K562 (cell line): ENCODE results near the gene SLC44A2. TPM values are rescaled to one million over a fixed set of nuclear protein-coding genes. Genes with fewer than 3 reads are reported as not detected.
A peak's percentile ranks its signal among the peaks of the same experiment; 100 is the strongest.

ENCODE experiments used
- ATAC-seq: fragments of 200-7000 bp; cut with Tn5 transposase; 3 replicates; pipeline ENCODE4 v1.9.1; 2020; ENCODE audit warnings: moderate library complexity
- BruUV-seq: library from RNA; stranded (reverse); fragments of 400-500 nt; replicated peaks from 2 replicates; lab custom pipeline; 2021; lab: Mats Ljungman, UMichigan
- CTCF ChIA-PET: fragments of 300-600 bp; formaldehyde crosslinking; extraction: SDS; loops from one replicate; lab custom pipeline; 2021; ENCODE audit warnings: low intra/inter-chr PET ratio; lab: Yijun Ruan, JAX
- POLR2A ChIA-PET: fragments of 300-600, 350-650 bp; sonication (Branson Sonifier 250); formaldehyde crosslinking; extraction: SDS; loops from one replicate; lab custom pipeline; 2021; ENCODE audit warnings: antibody characterized with exemption, inconsistent platforms; lab: Yijun Ruan, JAX
- DNase-seq, 4 experiments: peaks; one replicate each; pipeline versions ENCODE4 v3.0.0 to v3.0.0-alpha.2; 2011 to 2018; ENCODE audit warnings: low spot score in 3 of 4, mixed read lengths in 3 of 4; ENCODE audit errors: extremely low read depth in 1 of 4
- FAIRE-seq: peaks from 2 replicates; lab custom pipeline; 2011; peaks lifted over from hg19 to GRCh38; lab: Jason Lieb, UNC
- H2AFZ ChIP-seq: 2 replicates; pipeline ENCODE4 v1.6.0; 2011; ENCODE audit warnings: low read depth, low read length, control low read depth, inconsistent platforms
- H3K27ac ChIP-seq: fragments of 200-600 bp; 3 replicates; pipeline ENCODE4 v1.8.0; 2011; ENCODE audit warnings: low read depth, mild to moderate bottlenecking, control low read depth, inconsistent platforms, low read length, moderate library complexity, mixed read lengths; ENCODE audit errors: extremely low read depth
- H3K27me3 ChIP-seq, 2 experiments: fragments of 300-600 bp in 1 of 2; 2 replicates in 1 of 2; 3 replicates in 1 of 2; pipeline versions ENCODE4 v1.6.0 to v1.8.0; 2011; ENCODE audit warnings: inconsistent platforms in 2 of 2, low read length in 2 of 2, mild to moderate bottlenecking in 1 of 2, mixed read lengths in 1 of 2, moderate library complexity in 1 of 2; ENCODE audit not compliant: control insufficient read depth in 2 of 2, insufficient read depth in 2 of 2
- H3K36me3 ChIP-seq: fragments of 300-600 bp; 3 replicates; pipeline ENCODE4 v1.8.0; 2011; ENCODE audit warnings: mild to moderate bottlenecking, low read length, inconsistent platforms; ENCODE audit not compliant: control insufficient read depth, insufficient read depth
- H3K4me1 ChIP-seq, 2 experiments: fragments of 200-600 bp in 1 of 2; replicated peaks in 1 of 2; 2 replicates in 1 of 2; 3 replicates in 1 of 2; pipeline versions ENCODE4 v1.5.1 to v1.8.0; 2011; ENCODE audit warnings: inconsistent platforms in 2 of 2, low read length in 2 of 2, mild to moderate bottlenecking in 1 of 2, mixed read lengths in 1 of 2, moderate library complexity in 1 of 2; ENCODE audit not compliant: control insufficient read depth in 2 of 2, insufficient read depth in 2 of 2
- H3K4me2 ChIP-seq: 2 replicates; pipeline ENCODE4 v1.6.1; 2011; ENCODE audit warnings: low read length, control low read depth, inconsistent platforms, mixed read lengths; ENCODE audit not compliant: insufficient read depth
- H3K4me3 ChIP-seq: fragments of 200-600 bp; sonication (generic), shearing (Covaris generic); 2 replicates; pipeline ENCODE4 v1.5.1; 2016; ENCODE audit warnings: control low read depth, inconsistent platforms
- H3K79me2 ChIP-seq: fragments of 200-600 bp; 3 replicates; pipeline ENCODE4 v1.8.0; 2011; ENCODE audit warnings: low read length, inconsistent platforms; ENCODE audit not compliant: control insufficient read depth, insufficient read depth
- H3K9ac ChIP-seq, 2 experiments: 2 replicates each; pipeline versions ENCODE4 v1.6.0 to v1.6.1; 2011; ENCODE audit warnings: low read depth in 2 of 2, low read length in 2 of 2, control low read depth in 1 of 2, inconsistent platforms in 1 of 2, mild to moderate bottlenecking in 1 of 2, mixed read lengths in 1 of 2; ENCODE audit not compliant: insufficient read depth in 1 of 2
- H3K9me1 ChIP-seq: one replicate; pipeline ENCODE4 v1.6.0; 2011; ENCODE audit warnings: inconsistent platforms, mild to moderate bottlenecking, low read length, moderate library complexity; ENCODE audit not compliant: control insufficient read depth, insufficient read depth
- H3K9me3 ChIP-seq: replicated peaks from 2 replicates; pipeline ENCODE4 v1.5.1; 2011; ENCODE audit warnings: low read depth, low read length, inconsistent platforms; ENCODE audit not compliant: control insufficient read depth, insufficient read depth
- H4K20me1 ChIP-seq: replicated peaks from 2 replicates; pipeline ENCODE4 v1.6.1; 2011; ENCODE audit warnings: low read length, inconsistent platforms, mixed read lengths; ENCODE audit not compliant: control insufficient read depth, insufficient read depth
- ELF4 ChIP-seq: fragments of 450-650 bp; formaldehyde crosslinking; IDR thresholded peaks from 2 replicates; pipeline ENCODE4 v1.4.0; 2022; ENCODE audit warnings: missing genetic modification characterization
- KDM5B ChIP-seq: fragments of 200-600 bp; sonication (generic); IDR thresholded peaks from 2 replicates; pipeline ENCODE4 v1.6.1; 2012; ENCODE audit warnings: low read depth, mild to moderate bottlenecking, moderate library complexity, low read length, control low read depth, inconsistent platforms; ENCODE audit not compliant: insufficient replicate concordance
- NFATC3 ChIP-seq: fragments of 450-650 bp; IDR thresholded peaks from 2 replicates; pipeline ENCODE4 v1.6.1; 2017; ENCODE audit warnings: mild to moderate bottlenecking
- RBM22 ChIP-seq: fragments of 200-400 bp; formaldehyde crosslinking; IDR thresholded peaks from 2 replicates; pipeline ENCODE4 v1.6.1; 2018; ENCODE audit warnings: low read length, low read depth; ENCODE audit not compliant: poor library complexity, severe bottlenecking
- WGBS: fragments of 100-300 bp; shearing (Covaris generic); methylation state at CpG from one replicate; pipeline ENCODE4 v1.1.6; 2016; ENCODE audit warnings: low coverage, mixed read lengths; ENCODE audit not compliant: insufficient coverage; ENCODE audit errors: missing lambda C conversion rate; 5-methylcytosine and 5-hydroxymethylcytosine counted together
- in situ Hi-C: fragments of 300-500 bp; cut with MboI; formaldehyde crosslinking; loops from 4 replicates; pipeline ENCODE4 v1.15.0; 2018; ENCODE audit warnings: inconsistent platforms, mixed read lengths
- intact Hi-C: fragments of 100-400 bp; cut with micrococcal nuclease; formaldehyde crosslinking; loops from 2 replicates; pipeline ENCODE4 v1.14.2; 2022
- polyA plus RNA-seq, 8 experiments: library from polyadenylated mRNA; depleted of rRNA in 4 of 8; stranded (reverse) in 5 of 8; unstranded in 3 of 8; fragments of >200 nt; fragmentation: Nextera tagmentation in 2 of 8; fragmentation: Illumina TruSeq in 1 of 8; extraction: Ambion mirVana in 2 of 8; extraction: Trizol in 1 of 8; gene quantifications; 2 replicates each; pipeline versions ENCODE4 v1.2.1 to v1.2.3, GENCODE V29; 2011 to 2014; ENCODE audit warnings: inconsistent platforms in 1 of 8, missing spikeins in 1 of 8
- total RNA-seq, 7 experiments: library from RNA; depleted of rRNA in 6 of 7; stranded (reverse); fragments of >200 nt in 6 of 7; fragmentation: Illumina TruSeq in 2 of 7; extraction: Trizol in 2 of 7; gene quantifications; 2 replicates each; pipeline versions ENCODE4 v1.2.1 to v1.2.3, GENCODE V29; 2011 to 2021; ENCODE audit warnings: low replicate concordance in 1 of 7
- TF ChIP-seq, protein P1 (sequence below): IDR thresholded peaks from 2 replicates; pipeline ENCODE4 v1.6.1; 2012; ENCODE audit warnings: low read depth, low read length, improper control_type of control experiment, borderline replicate concordance

Gene SLC44A2
- total and polyA plus RNA-seq, 9 of the 15 experiments (the other 6 are each of a cell fraction or from before 2014, with no cell fraction given) = 1.1 to 34.2 (median 8.1) TPM

DNA sequence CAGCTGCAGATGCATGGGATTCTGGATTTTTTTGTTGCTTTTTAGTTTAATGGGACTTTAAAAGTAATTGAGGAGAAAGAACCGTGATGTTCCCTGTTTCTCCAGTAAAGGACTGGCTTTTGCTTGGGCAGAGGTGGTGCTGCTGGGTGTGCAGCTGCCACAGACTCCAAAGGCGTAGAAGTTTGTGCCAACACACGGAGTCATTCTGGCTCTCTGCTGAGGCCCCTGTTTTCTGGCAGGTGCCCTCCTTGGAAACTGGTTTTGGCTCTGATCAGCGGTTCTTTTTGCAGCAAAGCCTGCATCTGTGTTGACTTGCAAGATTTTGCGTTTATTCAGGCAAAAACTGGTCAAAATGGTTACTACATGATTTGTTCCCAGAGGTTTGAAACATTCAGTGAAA, 59.9 kb downstream of the SLC44A2 start (continued):
- TF ChIP-seq ELF4 = no peak
- TF ChIP-seq, all 486 proteins: peak for 0

DNA sequence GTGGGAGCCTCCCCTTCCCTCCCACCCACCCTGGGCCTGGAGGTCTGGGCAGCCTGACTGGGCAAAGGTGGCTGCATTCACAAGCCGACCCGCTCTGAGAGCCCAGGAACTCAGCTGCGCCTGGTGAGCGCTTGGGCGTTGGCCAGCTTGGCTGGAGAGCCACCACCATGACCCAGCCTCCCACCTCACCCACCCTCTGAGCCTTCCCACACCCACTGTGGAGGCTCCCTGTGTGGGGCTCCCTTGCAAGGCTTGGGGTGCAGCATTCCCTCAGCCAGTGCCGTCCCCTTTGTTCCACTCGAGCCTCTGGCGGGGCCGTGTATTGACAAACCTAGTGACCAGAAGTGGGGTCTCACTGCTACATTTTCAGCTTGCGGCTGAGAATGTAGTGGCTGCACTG, 60.8 kb downstream of the SLC44A2 start:
- ChIA-PET CTCF (no interaction called here), POLR2A (interaction anchor here (1.4 kb wide), 1 partner anchor 9 kb away, joined by 5 read pairs; no protein-coding TSS in a partner anchor)
- Histone ChIP-seq H3K4me1 (peaks cover 0 to 17% of the 10 kb centered on the region in 2 experiments; a peak in 1 of 5 replicates), H3K27ac (no peak overlapping the region), H3K4me3 (no peak overlapping the region), H3K9me1 (peaks cover 3% of the 10 kb centered on the region), H3K9ac (no peak overlapping the region), H3K27me3 (no peaks in the 10 kb centered on the region), H3K36me3 (peaks cover 99% of the 10 kb centered on the region), H3K4me2 (no peak overlapping the region), H2AFZ (no peak overlapping the region), H4K20me1 (peaks cover 15% of the 10 kb centered on the region), H3K9me3 (no peaks in the 10 kb centered on the region), H3K79me2 (peaks cover 7% of the 10 kb centered on the region; the same call in 1 of the 3 replicates)
- no TSS peak for BruUV-seq
- ATAC-seq = no peak
- in situ Hi-C loops (no loop called here), intact Hi-C loops (no loop called here)
- no peak for DNase-seq
- 98% methylated on average over 8 of the region's 10 CpGs for WGBS
- TF ChIP-seq RBM22 = peak; percentile 70
- TF ChIP-seq, protein P1, sequence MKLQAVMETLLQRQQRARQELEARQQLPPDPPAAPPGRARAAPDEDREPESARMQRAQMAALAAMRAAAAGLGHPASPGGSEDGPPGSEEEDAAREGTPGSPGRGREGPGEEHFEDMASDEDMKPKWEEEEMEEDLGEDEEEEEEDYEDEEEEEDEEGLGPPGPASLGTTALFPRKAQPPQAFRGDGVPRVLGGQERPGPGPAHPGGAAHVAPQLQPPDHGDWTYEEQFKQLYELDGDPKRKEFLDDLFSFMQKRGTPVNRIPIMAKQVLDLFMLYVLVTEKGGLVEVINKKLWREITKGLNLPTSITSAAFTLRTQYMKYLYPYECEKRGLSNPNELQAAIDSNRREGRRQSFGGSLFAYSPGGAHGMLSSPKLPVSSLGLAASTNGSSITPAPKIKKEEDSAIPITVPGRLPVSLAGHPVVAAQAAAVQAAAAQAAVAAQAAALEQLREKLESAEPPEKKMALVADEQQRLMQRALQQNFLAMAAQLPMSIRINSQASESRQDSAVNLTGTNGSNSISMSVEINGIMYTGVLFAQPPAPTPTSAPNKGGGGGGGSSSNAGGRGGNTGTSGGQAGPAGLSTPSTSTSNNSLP = no peak
- TF ChIP-seq NFATC3 = no peak
- no peak for TF ChIP-seq KDM5B
- FAIRE-seq = no peak
